GM08714 (cell line): ENCODE measurements around the gene NR5A2.

Experiments used
- H3K4me3 ChIP-seq: fragments of 200-500 bp; sonication (Bioruptor generic); 2 replicates; pipeline ENCODE4 v1.5.1; 2014; ENCODE audit warnings: mild to moderate bottlenecking, low read length, inconsistent platforms
- ZNF274 ChIP-seq: IDR thresholded peaks from 2 replicates; pipeline ENCODE4 v1.6.1; 2012; ENCODE audit warnings: mild to moderate bottlenecking, low read depth, low read length

Gene NR5A2

DNA sequence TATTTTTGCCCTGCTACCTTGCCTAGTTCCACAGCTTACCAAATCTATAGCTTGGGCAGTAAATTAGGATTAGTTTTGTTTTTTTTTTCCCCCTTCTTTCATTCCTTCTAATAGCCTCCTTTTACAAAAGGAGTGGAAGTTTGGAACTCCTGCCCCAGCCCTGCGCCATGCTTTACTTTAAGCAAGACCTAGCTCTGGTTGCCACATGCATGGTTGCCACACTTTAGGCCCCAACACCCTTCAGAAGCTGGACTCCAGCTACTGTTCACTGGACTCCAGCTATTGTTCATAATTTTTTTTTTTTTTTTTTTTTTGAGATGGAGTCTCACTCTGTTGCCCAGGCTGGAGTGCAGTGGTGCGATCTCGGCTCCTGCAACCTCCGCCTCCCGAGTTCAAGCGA lies 115.8 kb downstream of the NR5A2 start:
- TF ChIP-seq ZNF274, result no peak
- no peak overlapping the region for H3K4me3 ChIP-seq

DNA sequence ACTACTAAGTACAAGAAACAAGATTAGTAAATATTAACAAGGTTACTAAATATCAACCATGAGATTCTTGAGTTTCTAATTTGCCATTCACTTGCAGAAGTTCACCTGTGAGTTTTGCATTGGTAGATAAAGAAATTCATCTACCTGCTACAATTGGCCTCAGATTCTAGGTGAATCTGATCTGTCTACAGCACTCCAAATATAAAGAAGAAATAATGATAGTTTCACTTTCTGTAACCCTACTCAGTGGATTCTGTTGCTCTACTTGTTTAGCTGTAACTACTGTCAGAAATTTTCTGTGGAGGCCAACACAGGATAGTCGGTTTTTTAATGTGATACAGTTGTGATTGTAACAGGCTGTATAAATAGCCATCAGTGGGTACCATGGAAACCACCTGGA lies 118.6 kb downstream of the NR5A2 start:
- no peak for TF ChIP-seq ZNF274
- no peak overlapping the region for H3K4me3 ChIP-seq

DNA sequence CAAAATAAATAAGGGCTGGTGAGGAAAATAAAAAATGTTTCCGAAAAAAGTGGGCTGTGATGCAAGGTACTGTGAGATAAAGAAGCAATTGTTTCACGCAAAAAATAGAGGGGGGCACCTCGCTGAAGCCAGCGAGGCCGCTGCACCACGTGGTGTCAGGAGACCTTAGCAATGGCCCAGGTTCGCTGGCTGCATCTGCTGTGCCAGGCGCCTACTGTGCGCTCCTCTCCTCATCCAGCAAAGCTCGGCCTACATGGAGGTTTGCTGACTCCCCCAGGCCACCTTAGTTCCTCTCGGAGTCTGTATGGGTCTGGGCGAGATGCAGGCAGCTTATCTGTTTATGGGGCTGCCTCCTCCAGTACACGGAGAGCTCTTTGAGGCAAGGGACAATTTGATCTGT lies 119.6 kb downstream of the NR5A2 start:
- no peak overlapping the region for H3K4me3 ChIP-seq
- no peak for TF ChIP-seq ZNF274

DNA sequence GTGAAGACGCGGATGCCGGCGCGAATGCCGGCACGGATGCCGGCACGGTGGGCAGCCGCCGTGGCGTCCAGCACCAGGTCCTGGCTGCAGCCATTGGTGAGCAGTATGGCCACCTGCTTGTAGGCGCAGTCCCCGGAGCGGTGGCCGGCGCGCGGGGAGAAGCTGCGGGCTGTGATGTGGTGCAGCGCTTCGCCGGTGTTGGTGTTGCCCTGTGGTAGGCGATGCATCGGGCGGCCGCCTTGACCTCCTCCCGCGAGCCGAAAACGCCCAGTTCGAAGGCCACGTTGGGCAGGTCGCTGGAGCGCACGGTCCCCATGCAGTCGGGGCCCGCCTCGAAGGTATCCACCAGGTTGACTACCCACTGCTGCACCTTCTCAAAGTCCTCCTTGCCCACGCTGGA lies 120.2 kb downstream of the NR5A2 start:
- TF ChIP-seq ZNF274, result no peak

GRCh38 chr1:200150006-200150405 lies 122.5 kb downstream of the NR5A2 start:
- no peak for TF ChIP-seq ZNF274
- H3K4me3 ChIP-seq, result no peak overlapping the region

More for the DNA sequence above, 120.2 kb downstream of the NR5A2 start:
- H3K4me3 ChIP-seq, result no peak overlapping the region

GRCh38 chr1:200150721-200151120 lies 123.2 kb downstream of the NR5A2 start:
- H3K4me3 ChIP-seq, result no peak overlapping the region
- no peak for TF ChIP-seq ZNF274

GRCh38 chr1:200152336-200152735 lies 124.8 kb downstream of the NR5A2 start:
- TF ChIP-seq ZNF274, result no peak
- H3K4me3 ChIP-seq, result no peak overlapping the region

DNA sequence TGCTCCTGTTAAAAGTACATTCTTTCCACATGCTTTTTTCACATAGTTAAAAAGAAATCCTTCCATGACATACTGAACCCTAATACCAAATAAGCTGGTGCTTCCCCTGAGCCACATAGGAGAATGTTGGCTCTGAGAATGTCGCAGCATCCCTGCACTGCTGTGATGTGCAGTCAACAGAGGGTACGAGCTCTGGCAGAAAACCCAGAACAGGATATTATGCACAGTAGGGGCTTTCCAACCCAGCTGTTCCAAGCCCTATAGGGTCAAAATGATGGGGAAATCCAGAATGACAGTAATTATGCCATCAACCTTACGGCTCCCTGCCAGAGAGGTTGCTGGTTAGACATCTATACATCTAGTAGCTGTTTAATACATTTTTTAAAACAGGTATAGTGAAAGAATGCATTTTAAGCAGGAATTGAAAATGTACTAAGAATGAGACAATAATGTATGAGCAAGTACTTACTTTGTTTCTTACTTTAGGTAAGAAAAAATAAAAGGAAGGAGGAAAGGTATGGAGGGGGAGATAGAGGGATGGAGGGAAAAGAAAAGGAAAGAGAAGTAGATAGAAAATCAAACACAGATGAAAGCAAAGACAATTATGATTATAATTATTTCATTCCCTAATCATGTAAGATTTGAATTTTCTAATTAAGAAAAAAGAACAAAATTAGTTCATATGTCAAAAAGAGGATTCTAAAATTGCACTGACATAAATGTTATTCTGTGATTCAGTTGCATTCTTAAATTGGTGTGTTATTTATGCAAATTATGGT lies 126.0 kb downstream of the NR5A2 start:
- no peak overlapping the region for H3K4me3 ChIP-seq
- no peak for TF ChIP-seq ZNF274

GRCh38 chr1:200154069-200154767 lies 126.7 kb downstream of the NR5A2 start:
- H3K4me3 ChIP-seq, result no peak overlapping the region

GRCh38 chr1:200157715-200158114 lies 130.2 kb downstream of the NR5A2 start:
- no peak for TF ChIP-seq ZNF274
- H3K4me3 ChIP-seq, result no peak overlapping the region

More at GRCh38 chr1:200154069-200154767, 126.7 kb downstream of the NR5A2 start:
- TF ChIP-seq ZNF274, result no peak

DNA sequence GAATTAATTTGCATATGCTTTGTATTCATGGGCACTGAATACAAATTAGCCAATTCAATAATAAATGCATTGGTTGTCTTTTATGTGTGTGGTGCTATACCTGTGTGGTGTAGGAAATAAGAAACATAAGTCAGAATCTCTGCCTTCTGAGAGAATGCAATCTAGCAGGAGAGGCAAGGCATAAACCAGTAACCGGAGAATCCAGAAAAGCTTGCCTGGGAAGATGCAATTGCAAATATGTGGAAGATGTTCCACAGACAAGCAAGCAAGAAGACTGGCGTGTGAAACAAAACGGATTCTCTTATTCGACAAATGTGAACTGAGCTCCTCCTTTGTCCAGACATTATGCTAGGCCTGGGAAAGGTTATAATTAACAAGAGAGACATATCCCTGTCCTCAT lies 134.3 kb downstream of the NR5A2 start:
- TF ChIP-seq ZNF274, result no peak
- no peak overlapping the region for H3K4me3 ChIP-seq

- no peak overlapping the region for H3K4me3 ChIP-seq
- TF ChIP-seq ZNF274, result no peak
These were observed 134.7 kb downstream of the NR5A2 start for GRCh38 chr1:200162258-200162657.

- H3K4me3 ChIP-seq, result no peak overlapping the region
- no peak for TF ChIP-seq ZNF274
These were observed 135.4 kb downstream of the NR5A2 start for GRCh38 chr1:200162877-200163276.

DNA sequence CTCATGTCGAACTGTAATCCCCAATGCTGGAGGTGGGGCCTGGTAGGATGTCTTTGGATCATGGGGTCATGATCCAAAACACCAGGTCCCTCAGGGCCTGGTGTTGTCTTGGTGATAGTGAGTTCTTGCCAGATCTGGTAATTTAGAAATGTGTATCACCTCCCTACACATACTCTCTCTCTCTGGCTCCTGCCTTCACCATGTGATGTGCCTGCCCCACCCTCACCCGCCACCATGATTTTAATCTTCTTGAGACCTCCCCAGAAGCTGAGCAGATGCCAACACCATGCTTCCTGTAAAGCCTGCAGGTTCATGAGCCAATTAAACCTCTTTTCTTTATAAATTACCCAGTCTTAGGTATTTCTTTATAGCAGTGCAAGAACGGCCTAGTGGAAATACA lies 136.4 kb downstream of the NR5A2 start:
- no peak for TF ChIP-seq ZNF274
- no peak overlapping the region for H3K4me3 ChIP-seq

DNA sequence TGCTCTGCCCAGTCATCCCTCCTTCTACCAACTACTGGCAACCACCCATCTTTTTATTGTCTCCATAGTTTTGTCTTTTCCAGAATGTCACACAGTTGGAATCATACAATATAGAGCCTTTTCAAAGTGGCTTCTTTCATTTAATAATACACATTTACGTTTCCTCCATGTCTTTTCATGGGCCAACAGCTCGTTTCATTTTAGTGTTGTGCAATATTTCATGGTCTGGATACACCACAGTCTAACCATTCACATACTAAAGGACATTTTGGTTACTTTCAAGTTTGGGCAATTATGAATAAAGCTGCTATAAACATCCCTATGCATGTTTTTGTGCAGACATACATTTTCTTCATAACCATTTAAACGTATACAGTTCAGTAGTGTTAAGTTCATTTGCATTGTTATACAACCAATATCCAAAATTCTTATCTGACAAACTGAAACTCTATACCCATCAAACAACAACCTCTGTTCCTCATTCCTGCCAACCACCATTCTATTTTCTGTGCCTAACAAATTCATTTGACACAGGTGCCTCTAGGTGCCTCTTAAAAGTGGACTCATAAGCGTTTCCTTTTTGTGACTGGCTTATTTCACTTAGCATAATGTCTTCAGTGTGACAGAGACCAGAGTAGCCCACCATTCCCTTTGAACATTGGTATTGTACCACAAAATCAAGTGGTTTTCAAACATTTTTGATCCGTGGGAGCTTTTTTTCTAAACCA lies 138.1 kb downstream of the NR5A2 start:
- no peak for TF ChIP-seq ZNF274
- no peak overlapping the region for H3K4me3 ChIP-seq
